GM21723 (cell line): ENCODE data around the gene FER.
"Not testable (repeated sequence)": the region's sequence is repeated elsewhere in the genome, so short reads cannot be mapped to it uniquely, and the experiment has no call there.

Experiments
- ATAC-seq: cut with Tn5 transposase; IDR thresholded peaks from one replicate; pipeline ENCODE4 v1.9.1; 2021; ENCODE audit warnings: mild to moderate bottlenecking, moderate library complexity; ENCODE audit not compliant: unreplicated experiment

FER gene

DNA sequence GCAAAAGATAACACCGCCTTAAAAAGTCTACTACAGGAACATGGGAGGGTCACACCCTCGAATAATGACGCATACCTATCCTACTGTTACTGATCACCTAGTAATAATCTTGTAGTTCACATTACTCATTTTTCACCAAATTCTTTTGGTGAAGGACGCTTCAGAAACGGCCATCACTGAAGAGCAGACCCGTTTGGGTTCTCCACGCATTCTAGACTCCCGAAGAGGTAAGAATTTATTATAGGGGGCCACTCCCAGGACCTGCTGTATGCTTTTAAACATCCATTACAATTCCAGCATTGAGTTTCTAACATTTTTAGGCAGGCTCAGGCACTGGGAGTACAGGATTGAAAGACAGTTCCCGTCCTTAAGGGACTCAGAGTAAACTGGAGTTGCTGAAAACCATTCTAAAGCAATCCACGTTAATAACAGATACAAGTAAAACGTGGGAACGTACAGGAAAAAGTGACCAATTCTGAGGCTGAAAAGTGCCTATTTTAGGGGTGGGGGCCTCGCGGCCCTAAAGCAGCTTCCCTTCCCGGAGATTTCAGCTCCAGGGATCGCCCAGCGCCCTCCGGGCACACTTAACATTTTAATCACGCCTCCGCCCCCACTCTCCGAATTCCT is at the start of gene FER:
TSS of gene FER (plus strand) at position 124 of the 627 bp plus-strand sequence. CDS start 50,286 bp downstream, outside the sequence.
- ATAC-seq: peak; percentile 34

- not testable (repeated sequence) for ATAC-seq
Observed at GRCh38 chr5:108700388-108700787, 47.3 kb upstream of the FER start.

GRCh38 chr5:108700930-108701329 is 46.8 kb upstream of the FER start:
- ATAC-seq: no peak

GRCh38 chr5:108702546-108702945 is 45.2 kb upstream of the FER start:
- ATAC-seq: no peak

- ATAC-seq: no peak
Observed at GRCh38 chr5:108703313-108703712, 44.4 kb upstream of the FER start.

- no peak for ATAC-seq
Observed at GRCh38 chr5:108707141-108707540, 40.6 kb upstream of the FER start.

DNA sequence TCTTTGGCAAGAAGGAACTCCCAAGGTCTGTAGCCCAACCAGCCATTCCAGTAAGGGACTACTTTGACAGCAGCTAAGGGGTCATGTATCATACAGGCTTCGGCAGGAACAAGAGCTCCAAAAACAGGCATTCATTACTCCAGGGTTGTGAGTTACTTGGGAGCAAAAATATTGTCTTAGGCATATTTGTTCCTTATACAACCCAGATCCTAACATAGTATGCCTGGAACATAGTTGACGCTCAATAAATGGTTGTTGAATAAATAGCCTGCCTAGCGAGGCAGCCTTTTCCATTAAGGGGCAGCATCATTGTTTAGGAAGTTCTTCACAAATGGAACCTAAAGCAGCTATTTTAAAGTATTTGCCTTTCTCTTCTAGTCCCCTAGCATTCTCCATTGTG is 35.8 kb upstream of the FER start:
- ATAC-seq: no peak

GRCh38 chr5:108715408-108715807 is 32.3 kb upstream of the FER start:
- ATAC-seq: no peak

DNA sequence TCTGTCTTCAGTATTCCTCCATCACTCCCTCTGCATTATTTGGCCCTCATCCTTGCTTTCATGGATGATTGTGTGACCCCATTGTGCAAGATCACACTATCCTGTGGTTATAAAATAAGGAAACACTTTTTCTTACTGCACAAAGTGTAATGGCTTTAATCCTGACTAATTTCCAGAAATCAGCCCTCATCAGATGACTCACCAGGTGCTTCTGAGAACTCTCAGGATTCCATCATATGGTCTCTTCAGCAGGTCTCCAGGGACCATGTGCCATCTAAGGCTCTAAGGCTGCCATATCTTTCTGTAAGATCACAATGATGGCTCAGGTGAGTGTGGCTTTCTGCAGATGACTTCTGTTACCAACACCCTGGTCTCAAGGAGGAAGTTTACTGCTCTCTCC is 27.3 kb upstream of the FER start:
- peak; percentile 89 for ATAC-seq

- no peak for ATAC-seq
Observed at GRCh38 chr5:108726446-108727235, 21.1 kb upstream of the FER start.

DNA sequence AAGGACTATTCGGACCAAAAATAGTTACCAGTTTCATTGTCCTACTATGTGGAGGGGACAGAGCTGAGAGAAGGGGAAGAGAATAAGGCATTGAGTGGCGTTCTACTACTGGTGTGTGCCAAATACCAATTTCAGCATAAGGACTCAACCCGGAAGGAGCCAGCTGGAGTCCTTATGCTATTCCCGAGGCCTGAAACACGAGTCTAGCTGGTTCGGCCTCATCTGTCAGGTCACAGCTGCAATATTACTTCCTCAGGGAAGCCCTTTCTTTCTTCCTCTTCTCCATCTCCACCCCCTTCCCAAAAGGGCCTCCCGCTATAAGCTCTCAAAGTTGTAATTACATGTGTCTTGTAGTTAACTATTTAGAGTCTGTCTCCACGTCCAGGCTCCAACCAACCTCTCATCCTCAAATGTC is 20.5 kb upstream of the FER start:
- ATAC-seq: no peak

DNA sequence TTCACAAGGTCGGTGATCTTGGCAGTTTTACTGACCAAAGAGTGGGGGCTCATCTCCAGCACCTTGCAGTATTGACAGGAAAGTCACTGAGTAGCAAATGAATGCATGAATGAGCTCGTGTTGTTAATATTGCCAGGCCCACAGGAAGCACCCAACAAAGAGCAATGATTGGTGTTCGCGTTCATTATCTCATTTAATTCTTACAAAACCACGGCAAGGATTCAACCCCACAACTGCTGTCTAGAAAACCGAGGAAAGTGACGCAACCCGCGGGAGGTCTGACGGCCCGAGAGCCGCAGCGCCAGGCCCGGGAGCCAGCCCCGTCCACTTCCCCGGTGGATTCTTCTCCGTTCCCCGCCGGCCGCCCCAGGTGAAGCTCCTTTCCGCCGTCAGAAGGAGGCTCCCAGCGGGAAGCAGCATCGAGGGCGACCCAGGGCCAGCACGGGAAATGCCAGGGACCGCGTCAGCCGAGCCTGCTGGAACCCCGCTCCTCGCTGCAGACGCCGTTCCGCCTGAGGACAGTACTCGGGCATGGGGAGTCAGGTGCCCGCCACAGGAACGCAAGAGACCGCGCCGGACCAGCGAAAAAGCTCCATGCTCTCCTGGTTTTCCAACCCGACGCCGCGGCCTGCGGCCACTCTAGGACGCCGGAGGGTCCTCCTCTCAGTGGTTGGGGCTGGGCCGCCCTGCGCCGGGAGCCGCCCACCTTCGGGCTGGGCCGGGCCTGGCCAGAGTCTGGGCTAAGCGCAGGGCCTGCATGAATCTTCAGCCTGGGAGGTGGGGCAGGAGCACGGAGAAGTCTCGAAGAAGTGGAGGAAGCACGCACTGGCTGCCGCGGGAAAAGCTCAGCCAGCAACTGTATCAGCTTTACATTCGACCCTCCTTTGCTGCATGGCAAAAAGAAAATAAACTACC is 19.8 kb upstream of the FER start:
- ATAC-seq: peak; percentile 83

DNA sequence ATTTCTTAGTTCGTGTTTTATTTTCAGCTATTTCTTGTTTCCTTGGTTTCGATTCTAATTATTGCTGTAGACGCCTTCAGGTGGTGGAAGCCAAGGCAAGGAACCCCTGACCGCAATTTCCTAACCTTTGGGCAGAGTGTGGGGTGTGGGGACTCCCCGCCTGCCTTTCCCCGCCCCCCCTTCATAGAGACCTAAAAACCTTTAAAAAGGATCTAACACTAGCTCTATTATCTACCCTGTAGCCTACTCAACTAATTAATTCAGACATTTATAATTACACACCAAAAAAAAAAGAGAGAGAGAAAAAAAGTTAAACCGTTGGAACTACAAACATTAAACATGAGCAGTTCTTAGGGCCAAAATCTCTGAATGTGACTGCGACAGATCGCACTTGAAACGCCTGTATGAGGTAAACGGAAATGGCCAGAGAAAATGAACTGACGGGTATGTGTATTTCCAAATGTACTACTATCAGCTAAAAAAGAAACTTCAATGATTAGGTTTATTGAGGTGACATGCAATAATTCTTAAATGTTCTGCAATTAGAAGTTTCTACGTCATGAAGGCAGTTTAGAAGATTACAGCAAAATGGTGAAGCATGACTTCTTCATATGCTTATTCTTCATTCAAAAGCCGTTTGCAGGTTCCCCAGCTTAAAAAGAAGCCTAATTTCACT is 19.0 kb upstream of the FER start:
- peak; percentile 46 for ATAC-seq

GRCh38 chr5:108729242-108729615 is 18.5 kb upstream of the FER start:
- no peak for ATAC-seq

GRCh38 chr5:108730617-108731340 is 16.9 kb upstream of the FER start:
- ATAC-seq: peak; percentile 36

- ATAC-seq: no peak
Observed at GRCh38 chr5:108735790-108736189, 11.9 kb upstream of the FER start.

DNA sequence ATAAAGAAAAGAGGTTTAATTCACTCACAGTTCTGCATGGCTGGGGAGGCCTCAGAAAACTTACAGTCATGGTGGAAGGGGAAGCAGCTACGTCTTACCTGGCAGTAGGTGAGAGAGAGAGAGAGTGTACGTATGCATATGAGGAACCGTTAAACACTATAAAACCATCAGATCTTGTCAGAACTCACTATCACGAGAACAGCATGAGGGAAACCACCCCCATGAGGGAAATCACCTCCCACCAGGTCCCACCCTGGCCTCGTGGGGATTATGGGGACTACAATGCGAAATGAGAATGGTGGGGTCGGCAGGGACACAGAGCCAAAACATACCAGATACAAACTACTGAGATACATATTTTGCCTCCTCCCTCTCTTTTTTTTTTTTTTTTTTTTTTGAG is 10.8 kb upstream of the FER start:
- ATAC-seq: no peak

DNA sequence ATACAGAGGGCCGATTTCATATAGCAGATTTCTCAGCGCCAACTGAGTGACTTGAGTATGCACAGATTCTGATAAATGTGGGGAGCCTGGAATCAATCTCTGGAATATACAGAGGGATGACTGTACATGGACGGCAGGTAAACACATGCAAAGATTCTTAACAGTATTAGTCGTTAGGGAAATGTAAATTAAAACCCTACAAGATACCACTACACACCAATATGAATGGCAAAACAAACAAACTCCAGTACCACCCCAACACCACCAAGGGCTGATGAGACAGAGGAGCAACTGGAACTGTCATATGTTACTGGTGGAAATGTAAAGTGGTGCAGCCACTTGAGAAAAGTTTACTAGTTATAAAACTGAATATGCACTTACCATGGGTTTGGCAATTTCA is 8.3 kb upstream of the FER start:
- ATAC-seq: no peak

DNA sequence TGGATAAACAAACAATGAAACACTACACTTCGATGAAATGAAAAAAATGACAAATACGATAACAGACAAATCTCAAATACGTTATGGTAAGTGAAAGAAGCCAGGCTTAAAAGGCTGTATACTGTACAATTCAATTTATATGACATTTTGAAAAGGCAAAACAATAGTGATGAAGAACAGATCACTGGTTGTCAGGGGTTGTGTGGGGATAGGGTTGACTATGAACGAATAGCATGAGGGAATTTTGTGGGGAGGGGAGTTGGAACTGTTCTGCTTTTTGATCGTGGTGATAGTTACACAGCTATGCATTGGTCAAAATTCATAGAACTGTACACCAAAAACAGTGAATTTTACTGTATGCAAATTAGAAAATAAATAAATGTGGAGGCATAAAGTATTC is 7.8 kb upstream of the FER start:
- ATAC-seq: no peak

- ATAC-seq: no peak
Observed at GRCh38 chr5:108743319-108743718, 4.4 kb upstream of the FER start.
